GM23248 (cell line): ENCODE results near the gene EP400. TPM values are rescaled to one million over a fixed set of nuclear protein-coding genes. Genes with fewer than 3 reads are reported as not detected.
"Not testable (repeated sequence)": the region's sequence is repeated elsewhere in the genome, so short reads cannot be mapped to it uniquely, and the experiment has no call there.

Source experiments
- DNase-seq: peaks from one replicate; pipeline ENCODE4 v3.0.0-alpha.2; 2015
- H2AFZ ChIP-seq: fragments of 200-600 bp; sonication (generic); 2 replicates; pipeline ENCODE4 v1.6.1; 2016; ENCODE audit warnings: antibody characterized with exemption
- H3F3A ChIP-seq: fragments of 200-600 bp; sonication (generic); 2 replicates; pipeline ENCODE4 v1.6.1; 2016; ENCODE audit warnings: mild to moderate bottlenecking, antibody characterized with exemption, mixed run types; ENCODE audit not compliant: insufficient read depth
- H3K27ac ChIP-seq: fragments of 200-600 bp; sonication (generic); 2 replicates; pipeline ENCODE4 v1.5.1; 2016; ENCODE audit warnings: mild to moderate bottlenecking
- H3K27me3 ChIP-seq: fragments of 200-600 bp; sonication (generic); replicated peaks from 2 replicates; pipeline ENCODE4 v1.6.1; 2016; ENCODE audit warnings: mild to moderate bottlenecking; ENCODE audit not compliant: insufficient read depth
- H3K36me3 ChIP-seq: fragments of 200-600 bp; sonication (generic); 2 replicates; pipeline ENCODE4 v1.6.1; 2016; ENCODE audit warnings: low read depth, mild to moderate bottlenecking
- H3K4me1 ChIP-seq: fragments of 200-600 bp; sonication (generic); 2 replicates; pipeline ENCODE4 v1.6.1; 2016; ENCODE audit warnings: mild to moderate bottlenecking; ENCODE audit not compliant: insufficient read depth
- H3K4me2 ChIP-seq: fragments of 200-600 bp; sonication (generic); one replicate; pipeline ENCODE4 v1.6.1; 2016; ENCODE audit warnings: mild to moderate bottlenecking; ENCODE audit not compliant: unreplicated experiment
- H3K4me3 ChIP-seq: fragments of 200-600 bp; sonication (generic); 2 replicates; pipeline ENCODE4 v1.5.1; 2016; ENCODE audit warnings: mild to moderate bottlenecking
- H3K79me2 ChIP-seq: fragments of 200-600 bp; sonication (generic); 2 replicates; pipeline ENCODE4 v1.6.1; 2016; ENCODE audit warnings: mild to moderate bottlenecking; ENCODE audit not compliant: insufficient read depth
- H3K9ac ChIP-seq: fragments of 200-600 bp; sonication (generic); 2 replicates; pipeline ENCODE4 v1.6.1; 2016; ENCODE audit warnings: mild to moderate bottlenecking
- H3K9me2 ChIP-seq: fragments of 200-600 bp; sonication (generic); 2 replicates; pipeline ENCODE4 v1.6.1; 2016; ENCODE audit warnings: mixed run types, mild to moderate bottlenecking, moderate library complexity; ENCODE audit not compliant: insufficient read depth
- H3K9me3 ChIP-seq: fragments of 200-600 bp; sonication (generic); one replicate; pipeline ENCODE4 v1.6.1; 2017; ENCODE audit warnings: low read depth
- H4K20me1 ChIP-seq: fragments of 200-600 bp; sonication (generic); 2 replicates; pipeline ENCODE4 v1.6.0; 2016; ENCODE audit not compliant: insufficient read depth
- EZH2 ChIP-seq: fragments of 200-600 bp; sonication (generic); IDR thresholded peaks from 2 replicates; pipeline ENCODE4 v1.6.1; 2018; ENCODE audit warnings: antibody characterized with exemption, mild to moderate bottlenecking; ENCODE audit not compliant: insufficient read depth, poor library complexity, severe bottlenecking
- EZH2phosphoT487 ChIP-seq: fragments of 200-600 bp; sonication (generic); IDR thresholded peaks from 2 replicates; pipeline ENCODE4 v1.6.1; 2018; ENCODE audit warnings: antibody characterized with exemption, moderate library complexity, mild to moderate bottlenecking, low read depth; ENCODE audit not compliant: insufficient read depth
- WGBS, 2 experiments: methylation state at CpG; one replicate each; pipeline ENCODE4 v1.1.6; 2015 to 2017; ENCODE audit warnings: low lambda C conversion rate in 2 of 2, low coverage in 1 of 2; ENCODE audit errors: missing lambda C conversion rate in 2 of 2; 5-methylcytosine and 5-hydroxymethylcytosine counted together
- in situ Hi-C: fragments of 300-500 bp; cut with MboI; formaldehyde crosslinking; loops from 2 replicates; pipeline ENCODE4 v1.15.0; 2020
- polyA plus RNA-seq: library from polyadenylated mRNA; unstranded; fragments of >200 nt; fragmentation: Nextera tagmentation; extraction: Ambion mirVana; gene quantifications from 2 replicates; pipeline ENCODE4 v1.2.1, GENCODE V29; 2016
- total RNA-seq: library from RNA; depleted of rRNA; stranded (reverse); fragments of >200 nt; shearing (Covaris generic); gene quantifications from 2 replicates; pipeline ENCODE4 v1.2.3, GENCODE V29; 2014

The EP400 gene
- total and polyA plus RNA-seq, 2 experiments from 2014 or later: 8.6 to 9.4 TPM

- H3F3A ChIP-seq: peaks cover 7% of the 10 kb centered on the region; the same call in 1 of the 2 replicates
- no peaks in the 10 kb centered on the region for H3K9me3 ChIP-seq
- in situ Hi-C loops: no loop called here
- H3K4me3 ChIP-seq: no peak overlapping the region
- no peak overlapping the region for H3K9ac ChIP-seq
- H4K20me1 ChIP-seq: peaks cover 22% of the 10 kb centered on the region
- no peaks in the 10 kb centered on the region for H3K9me2 ChIP-seq
- peaks cover 90% of the 10 kb centered on the region for H3K79me2 ChIP-seq
- peaks cover 8% of the 10 kb centered on the region for H3K4me1 ChIP-seq
- H3K4me2 ChIP-seq: no peak overlapping the region
- H3K27me3 ChIP-seq: no peaks in the 10 kb centered on the region
- no peak overlapping the region for H2AFZ ChIP-seq
- WGBS, 2 experiments: 68 to 74% methylated on average over 16 of the region's 16 CpGs
- H3K27ac ChIP-seq: no peak overlapping the region
- DNase-seq: no peak
- TF ChIP-seq EZH2: no peak
- TF ChIP-seq EZH2phosphoT487: no peak
- peaks cover 14% of the 10 kb centered on the region for H3K36me3 ChIP-seq
Observed at GRCh38 chr12:131959641-131960589, 10.2 kb downstream of the EP400 start.

- H3K9me3 ChIP-seq, H3K27me3 ChIP-seq, DNase-seq, H3K4me3 ChIP-seq, in situ Hi-C loops, H2AFZ ChIP-seq, H3K4me2 ChIP-seq, H3K27ac ChIP-seq, H3K9ac ChIP-seq, H3K9me2 ChIP-seq: not testable (repeated sequence)
- H3F3A ChIP-seq: peaks cover 16% of the 10 kb centered on the region
- H4K20me1 ChIP-seq: peaks cover 30% of the 10 kb centered on the region
- peaks cover 15% of the 10 kb centered on the region for H3K4me1 ChIP-seq
- H3K36me3 ChIP-seq: peaks cover 14% of the 10 kb centered on the region
- WGBS, 2 experiments: 89 to 90% methylated on average over 19 to 20 of the region's 30 CpGs
- H3K79me2 ChIP-seq: peaks cover 90% of the 10 kb centered on the region
Observed at GRCh38 chr12:131960590-131961325, 11.0 kb downstream of the EP400 start.

DNA sequence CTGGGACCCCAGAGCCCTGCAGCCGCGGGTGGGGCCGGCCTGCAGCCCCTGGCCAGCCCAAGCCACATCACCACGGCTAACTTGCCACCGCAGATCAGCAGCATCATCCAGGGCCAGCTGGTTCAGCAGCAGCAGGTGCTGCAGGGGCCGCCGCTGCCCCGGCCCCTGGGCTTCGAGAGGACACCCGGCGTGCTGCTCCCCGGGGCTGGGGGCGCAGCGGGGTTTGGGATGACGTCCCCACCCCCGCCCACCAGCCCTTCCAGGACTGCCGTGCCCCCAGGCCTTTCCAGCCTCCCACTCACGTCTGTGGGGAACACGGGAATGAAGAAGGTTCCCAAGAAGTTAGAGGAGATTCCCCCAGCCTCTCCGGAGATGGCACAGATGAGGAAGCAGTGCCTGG is 11.6 kb downstream of the EP400 start:
- H3K9me2 ChIP-seq, H3K27ac ChIP-seq, H3K27me3 ChIP-seq, H3K9me3 ChIP-seq, in situ Hi-C loops, H2AFZ ChIP-seq, H3K9ac ChIP-seq, H3K4me2 ChIP-seq, H3K4me3 ChIP-seq, DNase-seq, H3K4me1 ChIP-seq: not testable (repeated sequence)
- 91 to 100% methylated on average over 1 to 12 of the region's 20 CpGs for WGBS, 2 experiments
- Histone ChIP-seq H3F3A (peaks cover 16% of the 10 kb centered on the region), H3K79me2 (peaks cover 90% of the 10 kb centered on the region), H4K20me1 (peaks cover 32% of the 10 kb centered on the region), H3K36me3 (peaks cover 14% of the 10 kb centered on the region)

GRCh38 chr12:131962069-131962468 is 12.3 kb downstream of the EP400 start:
- in situ Hi-C loops: no loop called here
- TF ChIP-seq EZH2 (no peak), EZH2phosphoT487 (no peak)
- H3K9ac ChIP-seq: no peak overlapping the region
- no peak overlapping the region for H3K4me2 ChIP-seq
- H3K9me3 ChIP-seq: no peaks in the 10 kb centered on the region
- no peak overlapping the region for H3K4me3 ChIP-seq
- H3K27me3 ChIP-seq: no peaks in the 10 kb centered on the region
- H4K20me1 ChIP-seq: peaks cover 30% of the 10 kb centered on the region
- peaks cover 14% of the 10 kb centered on the region for H3K36me3 ChIP-seq
- peaks cover 90% of the 10 kb centered on the region for H3K79me2 ChIP-seq
- DNase-seq: no peak
- H3K9me2 ChIP-seq: no peaks in the 10 kb centered on the region
- H3K27ac ChIP-seq: no peak overlapping the region
- peaks cover 14% of the 10 kb centered on the region; the same call in 1 of the 2 replicates for H3F3A ChIP-seq
- WGBS, 2 experiments: 80 to 84% methylated on average over 8 of the region's 8 CpGs
- H2AFZ ChIP-seq: no peak overlapping the region
- peaks cover 8% of the 10 kb centered on the region for H3K4me1 ChIP-seq
